HCT116 (cell line): ENCODE data around the gene SEPTIN12. TPM values are rescaled to one million over a fixed set of nuclear protein-coding genes. Genes with fewer than 3 reads are reported as not detected.
A peak's percentile ranks its signal among the peaks of the same experiment; 100 is the strongest.

Experiments
- ATAC-seq: fragments of 200-7000 bp; cut with Tn5 transposase; 2 replicates; pipeline ENCODE4 v1.9.1; 2020; ENCODE audit warnings: mild to moderate bottlenecking, moderate library complexity
- BruUV-seq: library from RNA; stranded (reverse); fragments of 400-500 nt; replicated peaks from 2 replicates; lab custom pipeline; 2021; lab: Mats Ljungman, UMichigan
- CTCF ChIA-PET: fragments of 300-600 bp; sonication (Branson Sonifier 250); formaldehyde crosslinking; loops from one replicate; lab custom pipeline; 2021; ENCODE audit warnings: antibody characterized with exemption; lab: Charles Lee
- POLR2A ChIA-PET: fragments of 300-600, 350-600 bp; sonication (Branson Sonifier 250); formaldehyde crosslinking; loops from one replicate; lab custom pipeline; 2021; ENCODE audit warnings: antibody characterized with exemption; lab: Charles Lee
- RAD21 ChIA-PET, 2 experiments: fragments of 300-600 bp; sonication (Branson Sonifier 250); formaldehyde crosslinking; loops; one replicate each; lab custom pipeline; 2023; ENCODE audit warnings: low total read pairs in 2 of 2; ENCODE audit not compliant: uncharacterized antibody in 2 of 2, unreplicated experiment in 2 of 2, low non-redundant PET in 1 of 2; lab: Charles Lee
- DNase-seq: peaks from one replicate; pipeline ENCODE4 v3.0.0-alpha.2; 2010; ENCODE audit warnings: low read depth, low spot score
- H2AFZ ChIP-seq: fragments of 200-600 bp; shearing (Covaris generic), sonication (generic); 2 replicates; pipeline ENCODE4 v1.6.1; 2017; ENCODE audit warnings: low read depth, mixed run types, mixed read lengths, antibody characterized with exemption, low read length; ENCODE audit not compliant: poor library complexity, severe bottlenecking
- H3K27ac ChIP-seq: 2 replicates; pipeline ENCODE4 v1.5.1; 2012; ENCODE audit warnings: low read depth, low read length
- H3K27me3 ChIP-seq: fragments of 200-600 bp; sonication (generic); 2 replicates; pipeline ENCODE4 v1.6.1; 2016; ENCODE audit warnings: mixed run types, low read length, mixed read lengths; ENCODE audit not compliant: insufficient read depth
- H3K36me3 ChIP-seq, 2 experiments: fragments of 200-500 bp in 1 of 2; fragments of 200-600 bp in 1 of 2; sonication (Bioruptor generic) in 1 of 2; sonication (generic) in 1 of 2; 2 replicates each; pipeline versions ENCODE4 v1.5.1 to v1.6.1; 2014 to 2016; ENCODE audit warnings: low read length in 2 of 2, inconsistent platforms in 1 of 2, mixed read lengths in 1 of 2, mixed run types in 1 of 2; ENCODE audit not compliant: insufficient read depth in 2 of 2, control insufficient read depth in 1 of 2
- H3K4me1 ChIP-seq, 2 experiments: fragments of 200-600 bp in 1 of 2; sonication (generic) in 1 of 2; 2 replicates each; pipeline versions ENCODE4 v1.5.1 to v1.6.1; 2012 to 2017; ENCODE audit warnings: low read length in 2 of 2, inconsistent platforms in 1 of 2, mild to moderate bottlenecking in 1 of 2, mixed read lengths in 1 of 2, mixed run types in 1 of 2, moderate library complexity in 1 of 2; ENCODE audit not compliant: insufficient read depth in 2 of 2, control insufficient read depth in 1 of 2
- H3K4me2 ChIP-seq: fragments of 200-600 bp; sonication (generic); 2 replicates; pipeline ENCODE4 v1.6.1; 2017; ENCODE audit warnings: mixed run types, low read length, mixed read lengths
- H3K4me3 ChIP-seq, 2 experiments: fragments of 200-600 bp in 1 of 2; sonication (generic) in 1 of 2; replicated peaks in 1 of 2; 2 replicates each; pipeline ENCODE4 v1.5.1; 2011 to 2016; ENCODE audit warnings: low read length in 2 of 2, control low read depth in 1 of 2, low read depth in 1 of 2, mild to moderate bottlenecking in 1 of 2, mixed read lengths in 1 of 2, mixed run types in 1 of 2
- H3K79me2 ChIP-seq: fragments of 200-600 bp; sonication (generic); 2 replicates; pipeline ENCODE4 v1.6.1; 2017; ENCODE audit warnings: mild to moderate bottlenecking, mixed run types, low read length, moderate library complexity, mixed read lengths; ENCODE audit not compliant: insufficient read depth
- H3K9ac ChIP-seq: fragments of 200-600 bp; sonication (generic); 2 replicates; pipeline ENCODE4 v1.6.1; 2016; ENCODE audit warnings: low read length, mixed read lengths
- H3K9me2 ChIP-seq: fragments of 200-600 bp; sonication (generic), shearing (Covaris generic); 2 replicates; pipeline ENCODE4 v1.6.1; 2017; ENCODE audit warnings: mixed run types, mild to moderate bottlenecking, moderate library complexity; ENCODE audit not compliant: insufficient read depth
- H3K9me3 ChIP-seq, 2 experiments: fragments of 200-500 bp in 1 of 2; fragments of 200-600 bp in 1 of 2; sonication (Bioruptor generic) in 1 of 2; sonication (generic) in 1 of 2; 2 replicates each; pipeline ENCODE4 v1.6.1; 2014 to 2017; ENCODE audit warnings: low read length in 2 of 2, mixed read lengths in 2 of 2, inconsistent platforms in 1 of 2, low read depth in 1 of 2, mild to moderate bottlenecking in 1 of 2, mixed run types in 1 of 2, moderate library complexity in 1 of 2; ENCODE audit not compliant: control insufficient read depth in 1 of 2, insufficient read depth in 1 of 2
- H4K20me1 ChIP-seq: fragments of 200-600 bp; sonication (generic), shearing (Covaris generic); 2 replicates; pipeline ENCODE4 v1.6.1; 2017; ENCODE audit warnings: mixed run types, mild to moderate bottlenecking, moderate library complexity; ENCODE audit not compliant: insufficient read depth
- CEBPB ChIP-seq: IDR thresholded peaks from 2 replicates; pipeline ENCODE4 v1.6.1; 2012; ENCODE audit warnings: low read depth
- ELF1 ChIP-seq: IDR thresholded peaks from 2 replicates; pipeline ENCODE4 v1.6.1; 2012; ENCODE audit warnings: low read depth, borderline replicate concordance
- EZH2 ChIP-seq: fragments of 200-600 bp; sonication (generic); IDR thresholded peaks from 2 replicates; pipeline ENCODE4 v1.6.1; 2017; ENCODE audit warnings: antibody characterized with exemption, mixed run types
- POLR2A ChIP-seq: IDR thresholded peaks from 2 replicates; pipeline ENCODE4 v1.7.0; 2011; ENCODE audit warnings: borderline replicate concordance; ENCODE audit not compliant: insufficient read depth, insufficient read length; ENCODE audit errors: extremely low read depth
- RAD21 ChIP-seq: IDR thresholded peaks from 2 replicates; pipeline ENCODE4 v1.6.1; 2012; ENCODE audit warnings: low read depth, mild to moderate bottlenecking
- SIN3A ChIP-seq: IDR thresholded peaks from 2 replicates; pipeline ENCODE4 v1.6.1; 2012; ENCODE audit warnings: low read depth
- TCF7L2 ChIP-seq: IDR thresholded peaks from 2 replicates; pipeline ENCODE4 v1.7.0; 2011; ENCODE audit warnings: borderline replicate concordance, inconsistent platforms; ENCODE audit not compliant: insufficient read depth, insufficient read length; ENCODE audit errors: extremely low read depth
- YY1 ChIP-seq: IDR thresholded peaks from 2 replicates; pipeline ENCODE4 v1.6.1; 2011; ENCODE audit warnings: low read length, low read depth, moderate library complexity, mild to moderate bottlenecking; ENCODE audit not compliant: insufficient replicate concordance; ENCODE audit errors: extremely low read depth
- ZFX ChIP-seq: fragments of 450-650 bp; IDR thresholded peaks from 2 replicates; pipeline ENCODE4 v1.6.1; 2017
- intact Hi-C: fragments of 100-400 bp; cut with micrococcal nuclease; formaldehyde crosslinking; loops from 2 replicates; pipeline ENCODE4 v1.10.0; 2022
- total RNA-seq: library from RNA; stranded (reverse); gene quantifications from one replicate; pipeline ENCODE4 v1.2.1, GENCODE V29; 2021; ENCODE audit not compliant: unreplicated experiment
- TF ChIP-seq, protein P1 (sequence below): IDR thresholded peaks from 2 replicates; pipeline ENCODE4 v1.6.1; 2012
- TF ChIP-seq, protein P2 (sequence below): IDR thresholded peaks from 2 replicates; pipeline ENCODE4 v1.6.1; 2012; ENCODE audit warnings: low read depth
- TF ChIP-seq, protein P3 (sequence below): IDR thresholded peaks from 2 replicates; pipeline ENCODE4 v1.6.1; 2012

Gene SEPTIN12
- total RNA-seq, 1 experiment from 2014 or later = not detected

DNA sequence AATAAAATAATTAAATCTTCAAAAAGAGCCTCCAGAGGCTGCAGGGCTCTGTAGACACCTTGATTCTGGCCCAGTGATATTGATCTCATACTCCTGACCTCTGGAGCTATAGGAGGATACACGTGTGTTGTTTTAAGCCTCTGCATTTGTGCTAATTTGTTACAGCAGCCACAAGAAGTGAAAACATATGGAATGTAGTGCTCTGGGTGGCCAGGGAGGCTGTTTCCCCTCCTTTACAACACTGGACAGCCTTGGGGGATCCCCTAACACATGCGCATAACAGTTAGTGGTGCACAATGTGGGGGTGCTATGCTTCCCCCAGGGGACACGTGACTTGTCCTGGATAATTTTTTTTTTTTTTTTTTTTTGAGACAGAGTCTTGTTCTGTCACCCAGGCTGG, 16.5 kb downstream of the SEPTIN12 start:
- TF ChIP-seq POLR2A (no peak), YY1 (no peak)
- TF ChIP-seq, protein P1, sequence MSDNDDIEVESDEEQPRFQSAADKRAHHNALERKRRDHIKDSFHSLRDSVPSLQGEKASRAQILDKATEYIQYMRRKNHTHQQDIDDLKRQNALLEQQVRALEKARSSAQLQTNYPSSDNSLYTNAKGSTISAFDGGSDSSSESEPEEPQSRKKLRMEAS = no peak
- no peaks in the 10 kb centered on the region for H4K20me1 ChIP-seq
- H3K9ac ChIP-seq = no peak overlapping the region
- H3K36me3 ChIP-seq = no peaks in the 10 kb centered on the region
- ATAC-seq = no peak
- ChIA-PET POLR2A (no interaction called here), RAD21 (no interaction called here), CTCF (no interaction called here)
- H2AFZ ChIP-seq = no peak overlapping the region
- no peak overlapping the region for H3K4me2 ChIP-seq
- no peaks in the 10 kb centered on the region for H3K9me3 ChIP-seq
- DNase-seq = no peak
- intact Hi-C loops = no loop called here
- H3K27ac ChIP-seq = no peak overlapping the region
- H3K79me2 ChIP-seq = peaks cover 3% of the 10 kb centered on the region; the same call in 1 of the 2 replicates
- H3K4me3 ChIP-seq = no peak overlapping the region
- peaks cover 6 to 16% of the 10 kb centered on the region in 2 experiments; a peak in 3 of 4 replicates for H3K4me1 ChIP-seq
- no peaks in the 10 kb centered on the region for H3K27me3 ChIP-seq
- no peaks in the 10 kb centered on the region for H3K9me2 ChIP-seq
- BruUV-seq = no TSS peak

DNA sequence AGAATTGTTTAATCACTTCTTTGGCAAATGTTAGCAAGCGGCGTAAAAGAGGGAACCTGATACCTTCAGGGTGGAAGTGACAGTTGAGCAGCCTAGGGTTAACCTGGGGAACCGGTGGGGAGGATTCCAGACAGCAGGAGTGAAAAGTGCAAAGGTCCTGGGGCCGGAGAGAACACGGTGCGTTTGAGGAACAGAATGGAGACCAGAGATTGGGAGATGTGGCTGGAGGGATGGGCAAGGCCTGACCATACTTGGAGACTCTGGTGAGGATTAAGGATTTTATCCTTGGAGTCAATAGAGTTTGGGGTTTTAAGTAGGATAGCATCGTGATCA, 18.9 kb downstream of the SEPTIN12 start:
- peaks cover 12 to 23% of the 10 kb centered on the region in 2 experiments for H3K4me1 ChIP-seq
- ChIA-PET RAD21 (no interaction called here), POLR2A (interaction anchor here (1.0 to 1.1 kb wide), 3 partner anchors 35 to 154 kb away, joined by 3 to 8 read pairs (median 4); partner anchors contain the start of genes ANKS3, DNAAF8 and NUDT16L1), CTCF (interaction anchor here (1.3 kb wide), 1 partner anchor 145 kb away, joined by 4 read pairs; the partner anchor contains the start of gene MGRN1)
- no peak overlapping the region for H3K9ac ChIP-seq
- H2AFZ ChIP-seq = peak overlapping the region; percentile 76
- no peaks in the 10 kb centered on the region for H4K20me1 ChIP-seq
- no peak overlapping the region for H3K27ac ChIP-seq
- DNase-seq = no peak
- TF ChIP-seq CEBPB (no peak), RAD21 (no peak), EZH2 (no peak), ZFX (no peak), ELF1 (no peak), SIN3A (no peak), TCF7L2 (no peak), POLR2A (no peak)
- TF ChIP-seq, protein P2, sequence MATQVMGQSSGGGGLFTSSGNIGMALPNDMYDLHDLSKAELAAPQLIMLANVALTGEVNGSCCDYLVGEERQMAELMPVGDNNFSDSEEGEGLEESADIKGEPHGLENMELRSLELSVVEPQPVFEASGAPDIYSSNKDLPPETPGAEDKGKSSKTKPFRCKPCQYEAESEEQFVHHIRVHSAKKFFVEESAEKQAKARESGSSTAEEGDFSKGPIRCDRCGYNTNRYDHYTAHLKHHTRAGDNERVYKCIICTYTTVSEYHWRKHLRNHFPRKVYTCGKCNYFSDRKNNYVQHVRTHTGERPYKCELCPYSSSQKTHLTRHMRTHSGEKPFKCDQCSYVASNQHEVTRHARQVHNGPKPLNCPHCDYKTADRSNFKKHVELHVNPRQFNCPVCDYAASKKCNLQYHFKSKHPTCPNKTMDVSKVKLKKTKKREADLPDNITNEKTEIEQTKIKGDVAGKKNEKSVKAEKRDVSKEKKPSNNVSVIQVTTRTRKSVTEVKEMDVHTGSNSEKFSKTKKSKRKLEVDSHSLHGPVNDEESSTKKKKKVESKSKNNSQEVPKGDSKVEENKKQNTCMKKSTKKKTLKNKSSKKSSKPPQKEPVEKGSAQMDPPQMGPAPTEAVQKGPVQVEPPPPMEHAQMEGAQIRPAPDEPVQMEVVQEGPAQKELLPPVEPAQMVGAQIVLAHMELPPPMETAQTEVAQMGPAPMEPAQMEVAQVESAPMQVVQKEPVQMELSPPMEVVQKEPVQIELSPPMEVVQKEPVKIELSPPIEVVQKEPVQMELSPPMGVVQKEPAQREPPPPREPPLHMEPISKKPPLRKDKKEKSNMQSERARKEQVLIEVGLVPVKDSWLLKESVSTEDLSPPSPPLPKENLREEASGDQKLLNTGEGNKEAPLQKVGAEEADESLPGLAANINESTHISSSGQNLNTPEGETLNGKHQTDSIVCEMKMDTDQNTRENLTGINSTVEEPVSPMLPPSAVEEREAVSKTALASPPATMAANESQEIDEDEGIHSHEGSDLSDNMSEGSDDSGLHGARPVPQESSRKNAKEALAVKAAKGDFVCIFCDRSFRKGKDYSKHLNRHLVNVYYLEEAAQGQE = no peak
- TF ChIP-seq, protein P3, sequence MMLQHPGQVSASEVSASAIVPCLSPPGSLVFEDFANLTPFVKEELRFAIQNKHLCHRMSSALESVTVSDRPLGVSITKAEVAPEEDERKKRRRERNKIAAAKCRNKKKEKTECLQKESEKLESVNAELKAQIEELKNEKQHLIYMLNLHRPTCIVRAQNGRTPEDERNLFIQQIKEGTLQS = no peak
- intact Hi-C loops = loop anchor here (5.0 kb wide), 1 partner anchor 178 kb away; no protein-coding TSS in a partner anchor
- 0 out of 4 replicates have a peak overlapping the region, but pooled peaks of 1 of the 2 experiments have one; percentile 93 for H3K4me3 ChIP-seq
- H3K9me3 ChIP-seq = no peaks in the 10 kb centered on the region
- H3K4me2 ChIP-seq = peak overlapping the region; percentile 82
- H3K36me3 ChIP-seq = no peaks in the 10 kb centered on the region
- no peak for ATAC-seq
- H3K27me3 ChIP-seq = no peaks in the 10 kb centered on the region
- peaks cover 21% of the 10 kb centered on the region; the same call in 1 of the 2 replicates for H3K79me2 ChIP-seq
- BruUV-seq = no TSS peak
- no peaks in the 10 kb centered on the region for H3K9me2 ChIP-seq
